Stimulated activated CD8-positive, alpha-beta memory T cell treated with anti-CD3 and anti-CD28 coated beads, Interleukin-4, amount 100 ng/mL, for 24 hours (primary cell): ENCODE measurements around the gene AGAP1.

Experiments used
- DNase-seq: peaks from one replicate; pipeline ENCODE4 v3.0.0-alpha.2; 2020; ENCODE audit warnings: low read depth

Gene AGAP1

GRCh38 chr2:236163471-236164200, 669.8 kb downstream of the AGAP1 start:
- DNase-seq = no peak

- no peak for DNase-seq
These were observed 670.5 kb downstream of the AGAP1 start for GRCh38 chr2:236164201-236164924.

- DNase-seq = no peak
These were observed 671.3 kb downstream of the AGAP1 start for GRCh38 chr2:236164925-236165841.

GRCh38 chr2:236165842-236166795, 672.3 kb downstream of the AGAP1 start:
- DNase-seq = no peak

GRCh38 chr2:236166796-236167296, 673.0 kb downstream of the AGAP1 start:
- DNase-seq = no peak

- DNase-seq = no peak
These were observed 673.7 kb downstream of the AGAP1 start for GRCh38 chr2:236167297-236168109.

- DNase-seq = no peak
These were observed 674.6 kb downstream of the AGAP1 start, which contains the start of gene GBX2 for GRCh38 chr2:236168110-236169080. Gene GBX2, minus strand, starts transcription at chr2:236168386. Its CDS starts 415 bp downstream, at chr2:236167971.

- DNase-seq = no peak
These were observed 675.4 kb downstream of the AGAP1 start for GRCh38 chr2:236169151-236169721.

GRCh38 chr2:236169741-236170589, 676.1 kb downstream of the AGAP1 start:
- DNase-seq = no peak

- DNase-seq = no peak
These were observed 676.8 kb downstream of the AGAP1 start for GRCh38 chr2:236170590-236171165.

GRCh38 chr2:236171181-236171679, 677.4 kb downstream of the AGAP1 start:
- DNase-seq = no peak

- no peak for DNase-seq
These were observed 677.9 kb downstream of the AGAP1 start for GRCh38 chr2:236171680-236172254.

- no peak for DNase-seq
These were observed 678.6 kb downstream of the AGAP1 start for GRCh38 chr2:236172255-236173035.

GRCh38 chr2:236173036-236173728, 679.3 kb downstream of the AGAP1 start:
- DNase-seq = no peak
